HUES6 (cell line): ENCODE data around the gene AFF3.

Experiments used
- H3K27ac ChIP-seq: 2 replicates; pipeline ENCODE4 v1.7.0; 2013; ENCODE audit warnings: low read depth, mild to moderate bottlenecking, low read length, inconsistent platforms
- H3K27me3 ChIP-seq: 2 replicates; pipeline ENCODE4 v1.6.1; 2013; ENCODE audit warnings: low read length; ENCODE audit not compliant: control insufficient read depth, insufficient read depth
- H3K36me3 ChIP-seq: 2 replicates; pipeline ENCODE4 v1.6.1; 2013; ENCODE audit warnings: low read length; ENCODE audit not compliant: control insufficient read depth, insufficient read depth
- H3K4me1 ChIP-seq: 2 replicates; pipeline ENCODE4 v1.6.1; 2013; ENCODE audit warnings: low read length; ENCODE audit not compliant: control insufficient read depth, insufficient read depth
- H3K4me3 ChIP-seq: 2 replicates; pipeline ENCODE4 v1.5.1; 2013; ENCODE audit warnings: low read depth, low read length
- H3K9ac ChIP-seq: one replicate; pipeline ENCODE4 v1.6.1; 2013; ENCODE audit warnings: mild to moderate bottlenecking, low read length
- H3K9me3 ChIP-seq: 2 replicates; pipeline ENCODE4 v1.6.1; 2013; ENCODE audit warnings: low read depth, low read length; ENCODE audit not compliant: control insufficient read depth, insufficient read depth

Gene AFF3

DNA sequence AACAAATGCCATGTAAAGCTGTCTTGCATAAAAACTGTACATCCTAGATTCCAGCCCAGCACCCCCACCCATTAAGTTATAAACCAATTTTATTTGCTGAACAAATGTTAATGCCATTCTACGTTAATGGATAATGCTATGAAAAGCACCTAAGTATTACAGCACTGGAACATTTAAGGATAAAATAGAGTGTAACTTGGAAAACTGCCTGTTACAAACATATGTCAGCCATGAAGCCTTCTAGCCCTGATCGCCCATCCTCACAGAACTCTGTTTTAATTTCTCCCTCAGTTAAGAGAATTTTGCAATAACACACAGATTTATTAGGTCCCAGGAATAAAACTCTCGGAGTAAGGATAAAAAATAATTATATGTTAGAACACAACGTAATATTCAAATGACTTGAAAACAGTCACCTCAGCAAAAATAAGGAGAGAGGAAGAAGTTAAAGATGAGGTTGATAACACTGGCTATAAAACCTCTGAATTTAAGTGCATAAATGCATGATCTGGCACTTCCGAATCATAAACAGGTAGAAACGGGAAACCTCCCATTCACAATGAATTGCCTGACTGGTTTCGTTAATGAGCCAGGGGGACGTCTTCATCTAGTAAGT, 308.7 kb downstream of the AFF3 start:
- Histone ChIP-seq H3K36me3 (no peaks in the 10 kb centered on the region), H3K27ac (no peak overlapping the region), H3K4me3 (no peak overlapping the region), H3K9me3 (no peaks in the 10 kb centered on the region), H3K4me1 (no peaks in the 10 kb centered on the region), H3K27me3 (no peaks in the 10 kb centered on the region), H3K9ac (no peak overlapping the region)

DNA sequence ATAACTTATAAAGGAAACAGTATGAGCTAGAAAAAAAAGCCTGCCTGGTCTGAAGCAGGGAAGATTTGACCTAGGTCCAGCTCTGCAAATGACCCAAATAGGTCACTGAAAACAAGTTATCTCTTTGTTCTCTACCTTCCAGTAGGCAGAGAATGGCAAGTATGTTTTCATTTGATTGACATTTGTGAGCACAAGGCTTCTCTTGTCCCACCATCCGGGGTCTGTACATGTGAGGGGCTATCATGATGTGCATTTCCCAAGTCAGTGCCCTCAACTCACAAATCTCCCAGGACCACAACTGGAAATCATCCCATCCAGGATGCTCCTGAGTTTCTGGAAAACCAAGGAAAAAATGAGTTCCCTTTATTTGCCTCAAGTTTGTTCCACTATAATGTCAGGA, 309.5 kb downstream of the AFF3 start:
- H3K4me3 ChIP-seq: no peak overlapping the region
- H3K9ac ChIP-seq: no peak overlapping the region
- H3K27me3 ChIP-seq: no peaks in the 10 kb centered on the region
- no peaks in the 10 kb centered on the region for H3K36me3 ChIP-seq
- H3K27ac ChIP-seq: no peak overlapping the region
- H3K9me3 ChIP-seq: no peaks in the 10 kb centered on the region
- no peaks in the 10 kb centered on the region for H3K4me1 ChIP-seq

DNA sequence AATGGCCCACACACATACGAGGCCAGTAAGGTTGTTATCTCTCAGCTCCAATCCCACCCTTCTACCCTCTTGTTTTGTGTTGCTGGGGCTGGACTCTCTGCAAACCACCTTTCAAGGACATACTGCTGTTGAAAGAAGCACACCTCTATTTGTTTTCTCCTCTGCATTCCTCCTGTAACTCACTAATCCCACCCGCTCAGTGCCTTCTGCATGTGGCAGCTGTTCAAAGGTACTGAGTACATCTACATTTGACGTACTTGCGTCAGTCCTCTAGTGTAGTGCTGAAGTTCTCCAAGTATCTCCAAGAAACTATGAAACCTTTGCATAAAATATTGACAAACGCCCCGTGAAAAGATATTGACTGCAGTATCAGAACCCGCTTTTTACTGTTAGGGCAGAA, 310.6 kb downstream of the AFF3 start:
- no peak overlapping the region for H3K9ac ChIP-seq
- no peak overlapping the region for H3K4me3 ChIP-seq
- no peaks in the 10 kb centered on the region for H3K27me3 ChIP-seq
- no peaks in the 10 kb centered on the region for H3K36me3 ChIP-seq
- no peaks in the 10 kb centered on the region for H3K9me3 ChIP-seq
- no peaks in the 10 kb centered on the region for H3K4me1 ChIP-seq
- H3K27ac ChIP-seq: no peak overlapping the region

DNA sequence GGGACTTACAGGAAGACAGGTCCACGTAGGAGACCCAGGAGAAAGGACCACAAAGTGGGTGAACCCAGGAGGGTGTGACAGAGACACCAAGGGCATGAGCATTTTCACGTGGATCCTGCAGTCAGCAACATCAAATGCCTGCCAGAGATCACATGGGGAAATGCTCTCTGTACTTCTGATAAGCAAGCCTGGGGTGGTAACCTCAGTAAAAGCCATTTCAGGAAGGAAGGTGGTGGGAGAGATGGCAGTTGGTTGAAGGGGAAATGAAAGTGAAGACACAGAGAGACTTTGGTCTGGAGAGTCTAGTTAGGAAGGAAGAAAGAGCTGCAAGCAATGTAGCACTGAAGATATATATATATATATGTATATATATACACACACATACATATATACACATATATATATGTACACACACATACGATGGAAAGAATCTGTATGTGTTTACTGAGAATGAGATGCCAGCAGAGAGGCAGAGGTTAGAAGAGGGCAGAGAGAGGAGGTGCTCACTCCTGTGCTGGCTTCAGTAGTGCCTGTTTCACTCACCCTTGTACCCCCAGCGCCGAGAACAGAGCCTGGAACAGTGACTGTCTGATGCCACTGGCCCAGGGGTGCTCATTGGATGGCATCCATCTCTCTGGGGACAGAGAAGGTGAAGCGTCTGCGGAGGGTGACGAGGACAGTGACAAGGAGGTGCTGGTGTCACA, 314.9 kb downstream of the AFF3 start:
- H3K9ac ChIP-seq: no peak overlapping the region
- peaks cover 6% of the 10 kb centered on the region for H3K4me1 ChIP-seq
- H3K36me3 ChIP-seq: no peaks in the 10 kb centered on the region
- no peaks in the 10 kb centered on the region for H3K9me3 ChIP-seq
- H3K27me3 ChIP-seq: no peaks in the 10 kb centered on the region
- no peak overlapping the region for H3K27ac ChIP-seq
- no peak overlapping the region for H3K4me3 ChIP-seq

DNA sequence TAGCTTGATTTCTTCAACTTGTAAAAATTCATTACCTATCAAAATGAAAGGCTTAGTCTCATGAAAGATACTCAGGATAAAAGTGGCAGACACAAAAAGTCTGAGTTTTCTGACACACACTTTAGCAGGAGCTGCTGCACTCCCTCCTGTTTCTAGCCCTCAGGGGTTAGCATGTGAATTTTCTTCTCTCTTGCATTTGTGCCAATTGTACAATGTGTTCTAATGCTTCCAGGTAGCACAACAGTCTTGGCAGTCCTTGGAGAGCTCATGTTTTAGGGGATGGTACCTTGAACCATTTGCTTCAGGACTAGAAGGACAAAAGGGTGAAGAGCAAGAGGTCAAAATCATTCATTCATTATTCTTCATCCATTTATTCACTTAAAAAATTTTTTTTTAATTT, 316.8 kb downstream of the AFF3 start:
- Histone ChIP-seq H3K4me3 (no peak overlapping the region), H3K9me3 (no peaks in the 10 kb centered on the region), H3K9ac (no peak overlapping the region), H3K27me3 (no peaks in the 10 kb centered on the region), H3K27ac (no peak overlapping the region), H3K36me3 (no peaks in the 10 kb centered on the region), H3K4me1 (peaks cover 14% of the 10 kb centered on the region)

DNA sequence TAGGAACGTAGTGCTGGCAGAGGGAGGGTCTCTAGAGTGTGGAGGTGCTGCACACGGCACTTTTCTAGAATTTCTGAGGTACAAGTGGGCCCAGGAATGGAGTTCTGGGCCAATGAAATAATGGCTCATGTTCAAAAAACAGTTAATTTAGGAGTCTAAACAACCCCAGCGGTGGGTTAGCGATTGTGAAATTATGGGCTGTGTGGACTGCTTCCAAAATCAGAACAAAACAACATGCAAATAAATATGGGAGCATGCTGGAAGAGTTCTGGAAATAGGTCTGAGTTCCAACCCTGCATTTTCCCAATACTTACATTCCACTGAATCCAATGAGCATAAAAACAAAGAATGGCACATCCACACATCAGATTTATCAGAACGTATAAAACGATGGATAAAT, 317.6 kb downstream of the AFF3 start:
- no peak overlapping the region for H3K27ac ChIP-seq
- H3K9me3 ChIP-seq: no peaks in the 10 kb centered on the region
- H3K9ac ChIP-seq: no peak overlapping the region
- H3K27me3 ChIP-seq: no peaks in the 10 kb centered on the region
- H3K4me3 ChIP-seq: no peak overlapping the region
- H3K36me3 ChIP-seq: no peaks in the 10 kb centered on the region
- H3K4me1 ChIP-seq: peaks cover 14% of the 10 kb centered on the region

DNA sequence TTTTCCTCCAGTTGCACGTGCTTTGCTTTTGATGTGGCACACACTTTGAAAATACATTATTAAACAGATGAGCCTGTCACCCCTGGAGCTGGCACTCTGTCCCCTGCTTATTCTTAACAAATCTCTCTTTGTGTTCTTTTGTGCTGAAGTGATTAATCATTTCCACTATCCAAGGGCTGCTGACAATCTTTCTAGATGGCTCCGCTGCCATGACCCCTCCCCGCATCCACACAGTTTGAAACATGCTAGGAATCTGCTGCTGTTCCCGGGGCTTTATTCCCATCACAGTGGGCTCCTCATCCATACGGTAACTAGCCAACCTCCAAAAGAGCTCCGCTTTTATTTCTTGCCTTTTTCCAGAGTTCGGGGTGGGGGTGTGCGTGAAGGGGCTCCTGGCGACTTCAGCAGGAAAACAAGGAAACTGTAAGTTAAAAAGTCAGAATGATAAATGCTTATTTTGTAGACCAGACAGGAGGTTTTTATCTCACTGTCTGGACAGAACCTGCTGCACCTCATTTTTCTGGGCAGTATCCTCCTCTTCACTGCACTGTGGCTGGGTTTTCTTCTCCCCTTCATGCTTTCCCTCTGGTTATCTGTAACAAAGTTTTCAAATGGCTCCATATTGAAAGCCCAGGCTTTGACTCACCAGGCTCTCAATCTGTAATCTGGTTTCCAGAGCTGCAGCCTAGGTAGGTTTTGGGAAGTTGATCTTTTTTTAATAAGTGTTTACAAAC, 319.7 kb downstream of the AFF3 start:
- Histone ChIP-seq H3K9me3 (no peaks in the 10 kb centered on the region), H3K4me3 (no peak overlapping the region), H3K27ac (no peak overlapping the region), H3K27me3 (no peaks in the 10 kb centered on the region), H3K4me1 (peaks cover 14% of the 10 kb centered on the region), H3K36me3 (no peaks in the 10 kb centered on the region), H3K9ac (no peak overlapping the region)

DNA sequence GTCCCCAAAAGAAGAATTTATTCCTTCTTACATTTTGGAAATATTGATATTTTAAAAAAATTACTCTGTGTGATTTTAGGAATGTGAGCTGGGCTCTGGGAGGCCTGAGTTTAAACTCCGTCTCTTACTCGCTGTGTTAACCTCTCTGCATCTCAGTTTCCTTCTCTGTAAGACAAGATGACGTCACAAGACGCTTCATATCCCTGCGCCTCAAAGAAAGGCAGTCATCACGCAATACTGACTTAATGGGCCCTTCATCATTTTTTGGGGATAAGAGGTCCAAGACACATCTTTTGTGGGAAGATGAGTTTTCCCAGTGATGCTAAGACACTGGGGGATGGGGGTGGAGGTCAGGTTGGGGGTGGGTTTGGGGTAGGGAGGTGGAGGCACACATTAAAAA, 320.4 kb downstream of the AFF3 start:
- no peaks in the 10 kb centered on the region for H3K9me3 ChIP-seq
- no peak overlapping the region for H3K4me3 ChIP-seq
- H3K27ac ChIP-seq: no peak overlapping the region
- no peaks in the 10 kb centered on the region for H3K36me3 ChIP-seq
- H3K4me1 ChIP-seq: peaks cover 14% of the 10 kb centered on the region
- H3K27me3 ChIP-seq: no peaks in the 10 kb centered on the region
- no peak overlapping the region for H3K9ac ChIP-seq

- no peak overlapping the region for H3K9ac ChIP-seq
Observed at GRCh38 chr2:99821572-99821971, 320.8 kb downstream of the AFF3 start.

GRCh38 chr2:99821039-99821438, 321.4 kb downstream of the AFF3 start:
- H3K36me3 ChIP-seq: no peaks in the 10 kb centered on the region
- peaks cover 14% of the 10 kb centered on the region for H3K4me1 ChIP-seq
- no peaks in the 10 kb centered on the region for H3K27me3 ChIP-seq
- H3K4me3 ChIP-seq: no peak overlapping the region
- H3K27ac ChIP-seq: no peak overlapping the region
- H3K9me3 ChIP-seq: no peaks in the 10 kb centered on the region
- no peak overlapping the region for H3K9ac ChIP-seq

More at GRCh38 chr2:99821572-99821971, 320.8 kb downstream of the AFF3 start:
- no peaks in the 10 kb centered on the region for H3K9me3 ChIP-seq
- no peaks in the 10 kb centered on the region for H3K27me3 ChIP-seq
- no peak overlapping the region for H3K4me3 ChIP-seq
- H3K36me3 ChIP-seq: no peaks in the 10 kb centered on the region
- peaks cover 14% of the 10 kb centered on the region for H3K4me1 ChIP-seq
- no peak overlapping the region for H3K27ac ChIP-seq

- no peak overlapping the region for H3K4me3 ChIP-seq
- no peak overlapping the region for H3K9ac ChIP-seq
- H3K27ac ChIP-seq: no peak overlapping the region
- H3K4me1 ChIP-seq: peaks cover 14% of the 10 kb centered on the region
- H3K36me3 ChIP-seq: no peaks in the 10 kb centered on the region
- H3K9me3 ChIP-seq: no peaks in the 10 kb centered on the region
- no peaks in the 10 kb centered on the region for H3K27me3 ChIP-seq
Observed at GRCh38 chr2:99819766-99820165, 322.6 kb downstream of the AFF3 start.
